ENCODE results near the gene DTX4. TPM values are rescaled to one million over a fixed set of nuclear protein-coding genes. Genes with fewer than 3 reads are reported as not detected.

The DTX4 gene
- total and polyA plus RNA-seq, 4 donors = 27.8 to 108 (median 66.0) TPM

GRCh38 chr11:59255281-59255680 is 83.3 kb downstream of the DTX4 start:
- whole genome bisulfite sequencing (ENCODE audit: insufficient coverage) = 79% methylated on average over 8 of the region's 8 CpGs
- no peaks in the 10 kb centered on the region for H3K27me3 ChIP-seq (ENCODE audit: control insufficient read depth, insufficient read depth, low read length)
- DNase-seq (ENCODE audit: low read depth in 4 of 6, low spot score in 6 of 6) = no peak
- H3K9me3 ChIP-seq (ENCODE audit: control insufficient read depth, insufficient read depth, low read length) = no peaks in the 10 kb centered on the region
- H3K27ac ChIP-seq (ENCODE audit: low read depth, low read length) = no peak overlapping the region
- H3K4me1 ChIP-seq (ENCODE audit: control insufficient read depth, insufficient read depth, low read length) = no peaks in the 10 kb centered on the region
- H3K4me3 ChIP-seq (ENCODE audit: low read depth, low read length) = no peak overlapping the region
- H3K36me3 ChIP-seq (ENCODE audit: control insufficient read depth, insufficient read depth, low read length) = no peaks in the 10 kb centered on the region

Small RNA genes lying within 50 kb of the gene (small RNA-seq; reads per million reads assigned to genes)
- gene RN7SL42P (ENCODE audit: low replicate concordance) = 0.06 reads per million

Other genes starting within 250 kb of the DTX4 start
- gene GLYATL1, start 232.6 kb upstream of the DTX4 start, total RNA-seq = 1 to 10 TPM; 1.4 to 3.6 TPM
- gene GLYATL1, start 232.6 kb upstream of the DTX4 start, polyA plus RNA-seq (ENCODE audit: insufficient read length in 2 of 2) = 1 to 10 TPM; 5.7 to 6.1 TPM
- gene GLYATL1B, start 85.8 kb upstream of the DTX4 start, total RNA-seq = not detected
- not detected for gene GLYATL1B, start 85.8 kb upstream of the DTX4 start, polyA plus RNA-seq (ENCODE audit: insufficient read length in 2 of 2)
- 10 to 100 TPM in 1 of 2 donors, 1 to 10 TPM in 1; 9.5 to 10.5 TPM for gene FAM111B, start 64.9 kb upstream of the DTX4 start, total RNA-seq
- 1 to 10 TPM; 3.3 to 5.7 TPM for gene FAM111B, start 64.9 kb upstream of the DTX4 start, polyA plus RNA-seq (ENCODE audit: insufficient read length in 2 of 2)
- 10 to 100 TPM; 34.8 to 47.5 TPM for gene FAM111A, start 29.3 kb upstream of the DTX4 start, total RNA-seq
- gene FAM111A, start 29.3 kb upstream of the DTX4 start, polyA plus RNA-seq (ENCODE audit: insufficient read length in 2 of 2) = 10 to 100 TPM; 25.3 to 27.4 TPM
- gene MPEG1, start 40.8 kb downstream of the DTX4 start, total RNA-seq = 10 to 100 TPM; 15.0 to 15.8 TPM
- gene MPEG1, start 40.8 kb downstream of the DTX4 start, polyA plus RNA-seq (ENCODE audit: insufficient read length in 2 of 2) = 1 to 10 TPM; 4.5 to 5.5 TPM
- not detected for gene OR5AN1, start 186.8 kb downstream of the DTX4 start, total RNA-seq
- not detected for gene OR5AN1, start 186.8 kb downstream of the DTX4 start, polyA plus RNA-seq (ENCODE audit: insufficient read length in 2 of 2)